Fibroblast of lung (primary cell): ENCODE measurements around the gene DNMT3A. TPM values are rescaled to one million over a fixed set of nuclear protein-coding genes. Genes with fewer than 3 reads are reported as not detected.

Experiments
- DNase-seq, 2 donors: peaks; one replicate each; pipeline versions ENCODE4 v3.0.0 to v3.0.0-alpha.2; 2010; ENCODE audit warnings: low read depth in 2 of 2
- H2AFZ ChIP-seq: 2 replicates; pipeline ENCODE4 v1.5.1; 2012; ENCODE audit warnings: low read length, control low read depth, inconsistent platforms
- H3K27ac ChIP-seq: 2 replicates; pipeline ENCODE4 v1.5.1; 2011; ENCODE audit warnings: low read length, control low read depth; ENCODE audit not compliant: insufficient read depth
- H3K27me3 ChIP-seq: 2 replicates; pipeline ENCODE4 v1.5.1; 2011; ENCODE audit warnings: mild to moderate bottlenecking, low read length; ENCODE audit not compliant: control insufficient read depth, insufficient read depth
- H3K36me3 ChIP-seq: 2 replicates; pipeline ENCODE4 v1.5.1; 2011; ENCODE audit warnings: low read length; ENCODE audit not compliant: control insufficient read depth, insufficient read depth
- H3K4me1 ChIP-seq: 2 replicates; pipeline ENCODE4 v1.5.1; 2011; ENCODE audit warnings: low read length; ENCODE audit not compliant: control insufficient read depth, insufficient read depth; ENCODE audit errors: extremely low read depth
- H3K4me2 ChIP-seq: 2 replicates; pipeline ENCODE4 v1.5.1; 2011; ENCODE audit warnings: low read length, control low read depth; ENCODE audit not compliant: insufficient read depth; ENCODE audit errors: extremely low read depth
- H3K4me3 ChIP-seq, 4 experiments: fragments of 200-600 bp in 1 of 4; sonication (generic) in 1 of 4; replicated peaks in 1 of 4; 2 replicates each; pipeline ENCODE4 v1.5.1; 2011 to 2016; ENCODE audit warnings: low read length in 4 of 4, low read depth in 3 of 4, mild to moderate bottlenecking in 3 of 4, control low read depth in 2 of 4, inconsistent platforms in 1 of 4, mixed read lengths in 1 of 4; ENCODE audit not compliant: insufficient read depth in 1 of 4; ENCODE audit errors: control extremely low read depth in 1 of 4
- H3K79me2 ChIP-seq: 2 replicates; pipeline ENCODE4 v1.5.1; 2012; ENCODE audit warnings: mild to moderate bottlenecking, low read length, inconsistent platforms; ENCODE audit not compliant: control insufficient read depth, insufficient read depth
- H3K9ac ChIP-seq: 2 replicates; pipeline ENCODE4 v1.5.1; 2011; ENCODE audit warnings: mild to moderate bottlenecking, low read length, control low read depth; ENCODE audit not compliant: insufficient read depth
- H3K9me3 ChIP-seq: 2 replicates; pipeline ENCODE4 v1.5.1; 2012; ENCODE audit warnings: low read depth, low read length; ENCODE audit not compliant: control insufficient read depth, insufficient read depth
- H4K20me1 ChIP-seq: 2 replicates; pipeline ENCODE4 v1.5.1; 2011; ENCODE audit warnings: low read length; ENCODE audit not compliant: control insufficient read depth, insufficient read depth; ENCODE audit errors: extremely low read depth
- EZH2 ChIP-seq: IDR thresholded peaks from 2 replicates; pipeline ENCODE4 v1.5.1; 2012; ENCODE audit warnings: low read length, control low read depth, mild to moderate bottlenecking; ENCODE audit errors: missing control alignments
- polyA plus RNA-seq, 2 donors: library from polyadenylated mRNA; depleted of rRNA in 1 of 2; stranded (reverse) in 1 of 2; unstranded in 1 of 2; fragments of >200 nt; gene quantifications; 2 replicates each; pipeline ENCODE4 v1.2.1, GENCODE V29; 2011 to 2012; ENCODE audit warnings: missing spikeins in 1 of 2
- total RNA-seq: library from RNA; depleted of rRNA; stranded (reverse); fragments of >200 nt; gene quantifications from 2 replicates; pipeline ENCODE4 v1.2.1, GENCODE V29; 2014
- TF ChIP-seq, protein P1 (sequence below), 2 donors: IDR thresholded peaks in 1 of 2; conservative IDR thresholded peaks in 1 of 2; 1 replicate in 1 of 2; 2 replicates in 1 of 2; pipeline ENCODE4 v1.5.1; 2011 to 2012; ENCODE audit warnings: low read length in 2 of 2, control low read depth in 1 of 2, inconsistent platforms in 1 of 2, low read depth in 1 of 2, mild to moderate bottlenecking in 1 of 2

The DNMT3A gene
- total and polyA plus RNA-seq, 2 donors (not counting 1 experiment from before 2014, with no cell fraction given): 3.6 to 19.7 TPM

GRCh38 chr2:25293145-25293544, 48.6 kb downstream of the DNMT3A start:
- Histone ChIP-seq H2AFZ (no peak overlapping the region), H3K9ac (no peak overlapping the region), H4K20me1 (no peaks in the 10 kb centered on the region), H3K36me3 (no peaks in the 10 kb centered on the region), H3K4me1 (peaks cover 11% of the 10 kb centered on the region), H3K27ac (no peak overlapping the region), H3K4me2 (no peak overlapping the region), H3K4me3 (no peak overlapping the region), H3K9me3 (no peaks in the 10 kb centered on the region), H3K79me2 (no peaks in the 10 kb centered on the region), H3K27me3 (no peaks in the 10 kb centered on the region)
- no peak for TF ChIP-seq EZH2
- TF ChIP-seq, protein P1, sequence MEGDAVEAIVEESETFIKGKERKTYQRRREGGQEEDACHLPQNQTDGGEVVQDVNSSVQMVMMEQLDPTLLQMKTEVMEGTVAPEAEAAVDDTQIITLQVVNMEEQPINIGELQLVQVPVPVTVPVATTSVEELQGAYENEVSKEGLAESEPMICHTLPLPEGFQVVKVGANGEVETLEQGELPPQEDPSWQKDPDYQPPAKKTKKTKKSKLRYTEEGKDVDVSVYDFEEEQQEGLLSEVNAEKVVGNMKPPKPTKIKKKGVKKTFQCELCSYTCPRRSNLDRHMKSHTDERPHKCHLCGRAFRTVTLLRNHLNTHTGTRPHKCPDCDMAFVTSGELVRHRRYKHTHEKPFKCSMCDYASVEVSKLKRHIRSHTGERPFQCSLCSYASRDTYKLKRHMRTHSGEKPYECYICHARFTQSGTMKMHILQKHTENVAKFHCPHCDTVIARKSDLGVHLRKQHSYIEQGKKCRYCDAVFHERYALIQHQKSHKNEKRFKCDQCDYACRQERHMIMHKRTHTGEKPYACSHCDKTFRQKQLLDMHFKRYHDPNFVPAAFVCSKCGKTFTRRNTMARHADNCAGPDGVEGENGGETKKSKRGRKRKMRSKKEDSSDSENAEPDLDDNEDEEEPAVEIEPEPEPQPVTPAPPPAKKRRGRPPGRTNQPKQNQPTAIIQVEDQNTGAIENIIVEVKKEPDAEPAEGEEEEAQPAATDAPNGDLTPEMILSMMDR (conservative IDR thresholded peaks at IDR 0.05 in 1 of 2, IDR thresholded peaks at IDR 0.05 in 1 of 2; ENCODE audit: low read depth in 1 of 2, low read length in 2 of 2): no peak
- peak in 1 of 2 donors; percentile 42 for DNase-seq

- no peaks in the 10 kb centered on the region for H3K9me3 ChIP-seq
- H3K27me3 ChIP-seq: no peaks in the 10 kb centered on the region
- H3K4me3 ChIP-seq: no peak overlapping the region
- no peaks in the 10 kb centered on the region for H3K36me3 ChIP-seq
- no peak for DNase-seq
- no peaks in the 10 kb centered on the region for H3K79me2 ChIP-seq
- no peak overlapping the region for H3K9ac ChIP-seq
- no peak overlapping the region for H2AFZ ChIP-seq
- H3K4me2 ChIP-seq: no peak overlapping the region
- peaks cover 11% of the 10 kb centered on the region for H3K4me1 ChIP-seq
- no peak overlapping the region for H3K27ac ChIP-seq
- TF ChIP-seq, protein P1 (conservative IDR thresholded peaks at IDR 0.05 in 1 of 2, IDR thresholded peaks at IDR 0.05 in 1 of 2; ENCODE audit: low read depth in 1 of 2, low read length in 2 of 2): no peak
- TF ChIP-seq EZH2: no peak
- no peaks in the 10 kb centered on the region for H4K20me1 ChIP-seq
Measured at GRCh38 chr2:25292408-25292807, 49.3 kb downstream of the DNMT3A start.

DNA sequence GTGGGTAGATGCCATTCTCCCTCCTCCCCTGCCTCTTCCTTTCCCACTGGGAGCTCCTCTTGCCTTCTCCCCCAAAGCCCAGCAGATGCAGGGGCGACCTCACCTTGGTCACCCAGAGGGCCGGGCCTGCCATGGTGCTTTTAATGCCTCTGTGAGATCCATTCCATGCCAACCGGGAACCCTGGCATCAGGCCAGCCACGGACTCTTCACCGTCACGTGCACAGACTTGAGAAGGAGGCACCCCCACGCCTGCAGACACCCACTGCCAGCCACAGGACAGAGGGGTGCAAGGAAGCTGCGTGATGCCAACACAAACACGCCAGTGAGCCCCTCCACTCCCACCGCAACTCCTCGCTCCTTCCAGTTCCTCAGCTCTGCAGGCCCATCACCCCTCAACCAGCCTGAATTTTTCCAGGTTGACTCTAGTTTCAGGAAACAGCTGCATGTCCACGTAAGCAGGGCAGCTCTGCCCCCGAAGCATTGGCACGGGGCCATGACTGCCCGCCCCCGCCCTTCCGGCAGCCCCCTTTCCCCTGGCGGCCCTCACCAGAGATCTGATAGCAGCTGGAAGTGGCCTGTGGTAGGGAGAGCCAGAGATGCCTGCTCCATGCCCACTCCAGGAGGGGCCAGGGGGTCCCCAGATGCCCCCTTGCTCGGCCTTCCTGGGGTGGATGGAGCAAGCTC, 50.8 kb downstream of the DNMT3A start:
- Histone ChIP-seq H3K27me3 (no peaks in the 10 kb centered on the region), H2AFZ (no peak overlapping the region), H3K4me3 (no peak overlapping the region), H3K9ac (no peak overlapping the region), H4K20me1 (no peaks in the 10 kb centered on the region), H3K27ac (no peak overlapping the region), H3K36me3 (no peaks in the 10 kb centered on the region), H3K79me2 (no peaks in the 10 kb centered on the region), H3K4me1 (peaks cover 11% of the 10 kb centered on the region), H3K4me2 (no peak overlapping the region), H3K9me3 (no peaks in the 10 kb centered on the region)
- peak in 1 of 2 donors; percentile 63 for DNase-seq
- no peak for TF ChIP-seq EZH2
- TF ChIP-seq, protein P1 (conservative IDR thresholded peaks at IDR 0.05 in 1 of 2, IDR thresholded peaks at IDR 0.05 in 1 of 2; ENCODE audit: low read depth in 1 of 2, low read length in 2 of 2): no peak
